IMR-90 (cell line): ENCODE results near the gene BIK.

ENCODE experiments used
- CEBPB ChIP-seq: IDR thresholded peaks from 2 replicates; pipeline ENCODE4 v1.6.1; 2012; ENCODE audit warnings: low read depth, low read length, improper control_type of control experiment
- MXI1 ChIP-seq: IDR thresholded peaks from 2 replicates; pipeline ENCODE4 v1.6.1; 2012; ENCODE audit warnings: low read depth, mild to moderate bottlenecking, low read length, moderate library complexity, borderline replicate concordance
- POLR2A ChIP-seq: IDR thresholded peaks from 2 replicates; pipeline ENCODE4 v1.6.1; 2012; ENCODE audit warnings: mild to moderate bottlenecking, low read depth, low read length
- RAD21 ChIP-seq: IDR thresholded peaks from 2 replicates; pipeline ENCODE4 v1.6.1; 2012; ENCODE audit warnings: low read length, improper control_type of control experiment
- RCOR1 ChIP-seq: IDR thresholded peaks from 2 replicates; pipeline ENCODE4 v1.6.1; 2012; ENCODE audit warnings: mild to moderate bottlenecking, low read length, improper control_type of control experiment; ENCODE audit not compliant: insufficient replicate concordance
- USF2 ChIP-seq: fragments of 150-350 bp; IDR thresholded peaks from 2 replicates; pipeline ENCODE4 v1.6.1; 2017; ENCODE audit warnings: mild to moderate bottlenecking, antibody characterized with exemption, low read length, low read depth
- TF ChIP-seq, protein P1 (sequence below): conservative IDR thresholded peaks from 2 replicates; pipeline ENCODE4 v1.5.1; 2012; ENCODE audit warnings: mild to moderate bottlenecking, low read depth, low read length, improper control_type of control experiment
- TF ChIP-seq, protein P2 (sequence below): fragments of 150-350 bp; IDR thresholded peaks from 2 replicates; pipeline ENCODE4 v1.6.1; 2016; ENCODE audit warnings: low read depth, mild to moderate bottlenecking, low read length, moderate library complexity, borderline replicate concordance

DNA sequence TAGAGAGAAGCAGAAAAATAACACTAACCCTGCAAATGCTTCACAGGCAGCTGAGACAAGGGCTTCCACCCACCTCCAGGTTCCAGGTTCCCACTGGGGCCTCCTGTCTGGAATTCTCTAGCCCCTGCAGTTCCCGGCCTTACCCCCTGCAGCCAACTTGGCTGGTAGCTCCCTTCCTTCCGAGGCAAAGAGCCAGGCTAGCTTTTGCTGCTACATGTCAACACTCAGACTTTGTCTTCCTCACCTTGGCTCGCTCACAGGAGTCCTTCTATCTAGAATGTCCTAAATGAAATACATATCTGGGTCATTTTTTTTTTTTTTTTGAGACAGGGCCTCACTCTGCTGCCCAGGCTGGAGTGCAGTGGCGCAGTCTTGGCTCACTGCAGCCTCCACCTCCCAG, 11.5 kb upstream of the BIK start:
- TF ChIP-seq, protein P1, sequence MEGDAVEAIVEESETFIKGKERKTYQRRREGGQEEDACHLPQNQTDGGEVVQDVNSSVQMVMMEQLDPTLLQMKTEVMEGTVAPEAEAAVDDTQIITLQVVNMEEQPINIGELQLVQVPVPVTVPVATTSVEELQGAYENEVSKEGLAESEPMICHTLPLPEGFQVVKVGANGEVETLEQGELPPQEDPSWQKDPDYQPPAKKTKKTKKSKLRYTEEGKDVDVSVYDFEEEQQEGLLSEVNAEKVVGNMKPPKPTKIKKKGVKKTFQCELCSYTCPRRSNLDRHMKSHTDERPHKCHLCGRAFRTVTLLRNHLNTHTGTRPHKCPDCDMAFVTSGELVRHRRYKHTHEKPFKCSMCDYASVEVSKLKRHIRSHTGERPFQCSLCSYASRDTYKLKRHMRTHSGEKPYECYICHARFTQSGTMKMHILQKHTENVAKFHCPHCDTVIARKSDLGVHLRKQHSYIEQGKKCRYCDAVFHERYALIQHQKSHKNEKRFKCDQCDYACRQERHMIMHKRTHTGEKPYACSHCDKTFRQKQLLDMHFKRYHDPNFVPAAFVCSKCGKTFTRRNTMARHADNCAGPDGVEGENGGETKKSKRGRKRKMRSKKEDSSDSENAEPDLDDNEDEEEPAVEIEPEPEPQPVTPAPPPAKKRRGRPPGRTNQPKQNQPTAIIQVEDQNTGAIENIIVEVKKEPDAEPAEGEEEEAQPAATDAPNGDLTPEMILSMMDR, result no peak
- no peak for TF ChIP-seq USF2
- no peak for TF ChIP-seq RAD21
- TF ChIP-seq POLR2A, result no peak
- no peak for TF ChIP-seq CEBPB
- TF ChIP-seq RCOR1, result no peak
- no peak for TF ChIP-seq MXI1
- TF ChIP-seq, protein P2, sequence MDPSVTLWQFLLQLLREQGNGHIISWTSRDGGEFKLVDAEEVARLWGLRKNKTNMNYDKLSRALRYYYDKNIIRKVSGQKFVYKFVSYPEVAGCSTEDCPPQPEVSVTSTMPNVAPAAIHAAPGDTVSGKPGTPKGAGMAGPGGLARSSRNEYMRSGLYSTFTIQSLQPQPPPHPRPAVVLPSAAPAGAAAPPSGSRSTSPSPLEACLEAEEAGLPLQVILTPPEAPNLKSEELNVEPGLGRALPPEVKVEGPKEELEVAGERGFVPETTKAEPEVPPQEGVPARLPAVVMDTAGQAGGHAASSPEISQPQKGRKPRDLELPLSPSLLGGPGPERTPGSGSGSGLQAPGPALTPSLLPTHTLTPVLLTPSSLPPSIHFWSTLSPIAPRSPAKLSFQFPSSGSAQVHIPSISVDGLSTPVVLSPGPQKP, result no peak
